Stimulated activated CD4-positive, alpha-beta T cell treated with anti-CD3 and anti-CD28 coated beads, TNF-alpha, amount 100 ng/mL, for 4 hours (primary cell): Measurements from ENCODE around the gene C1orf35.

Source experiments
- DNase-seq, 3 experiments: peaks; one replicate each; pipeline ENCODE4 v3.0.0-alpha.2; 2020; ENCODE audit warnings: low read depth in 3 of 3

C1orf35 gene

DNA sequence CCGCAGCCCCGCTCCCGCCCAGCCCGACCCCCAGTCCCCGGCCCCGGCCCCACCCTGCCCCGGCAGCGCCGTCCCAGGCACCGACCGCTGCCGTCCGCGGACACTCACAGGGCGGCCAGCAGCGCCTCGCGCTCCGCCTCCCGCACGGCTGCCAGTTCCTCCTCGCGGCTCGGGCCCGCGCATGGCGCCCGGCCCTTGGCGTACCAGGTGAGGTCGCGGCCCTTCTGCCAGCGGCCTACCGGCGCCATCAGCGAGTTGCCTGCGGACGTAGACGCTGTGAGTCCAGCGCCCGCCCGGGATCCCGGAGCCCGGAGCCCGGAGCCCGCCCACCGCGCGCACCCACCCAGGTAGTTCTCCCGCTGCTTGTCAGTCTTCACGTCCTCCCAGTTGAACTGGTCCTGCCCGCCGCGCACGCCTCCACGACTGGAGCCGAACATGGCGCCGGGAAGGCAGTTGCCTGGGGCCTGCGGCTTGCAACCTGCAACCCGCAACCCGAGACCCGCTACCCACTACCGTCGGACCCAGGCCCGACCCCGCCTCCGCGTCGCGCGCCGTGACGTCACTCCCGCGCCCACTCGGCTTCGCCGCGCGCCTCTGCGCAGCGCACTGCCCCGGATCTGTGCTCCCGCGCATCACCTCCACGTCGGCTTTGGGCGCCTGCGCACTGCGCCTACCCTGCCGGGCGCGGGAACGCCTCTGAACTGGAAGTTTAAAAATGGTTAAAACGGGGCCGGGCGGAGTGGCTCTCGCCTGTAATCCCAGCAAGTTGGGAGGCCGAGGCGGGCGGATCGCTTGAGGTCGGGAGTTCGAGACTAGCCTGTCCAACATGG, at the start of gene C1orf35:
Gene C1orf35 (minus strand): TSS at position 535 of the 830 bp plus-strand sequence. CDS start 98 bp downstream, at position 437.
- DNase-seq = peak; percentile 90 to 92 (median 91)

DNA sequence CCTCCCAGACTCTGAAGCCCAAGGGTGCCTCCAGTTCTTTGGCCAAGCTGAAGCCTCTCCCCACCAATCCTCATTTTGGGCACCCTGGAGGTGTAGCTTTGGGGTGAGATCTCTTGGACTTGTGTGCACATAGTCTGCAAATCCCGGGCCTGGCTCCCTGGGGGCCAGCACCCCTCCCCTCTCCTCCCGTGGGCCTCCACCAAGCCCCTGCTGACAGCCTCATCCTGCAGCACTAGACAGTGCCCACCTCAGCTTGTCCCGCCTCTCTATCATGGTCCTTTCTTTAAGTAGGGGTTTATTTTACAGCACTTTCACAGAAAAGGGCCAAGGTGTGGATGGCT, 49.8 kb upstream of the C1orf35 start:
- DNase-seq = no peak

DNA sequence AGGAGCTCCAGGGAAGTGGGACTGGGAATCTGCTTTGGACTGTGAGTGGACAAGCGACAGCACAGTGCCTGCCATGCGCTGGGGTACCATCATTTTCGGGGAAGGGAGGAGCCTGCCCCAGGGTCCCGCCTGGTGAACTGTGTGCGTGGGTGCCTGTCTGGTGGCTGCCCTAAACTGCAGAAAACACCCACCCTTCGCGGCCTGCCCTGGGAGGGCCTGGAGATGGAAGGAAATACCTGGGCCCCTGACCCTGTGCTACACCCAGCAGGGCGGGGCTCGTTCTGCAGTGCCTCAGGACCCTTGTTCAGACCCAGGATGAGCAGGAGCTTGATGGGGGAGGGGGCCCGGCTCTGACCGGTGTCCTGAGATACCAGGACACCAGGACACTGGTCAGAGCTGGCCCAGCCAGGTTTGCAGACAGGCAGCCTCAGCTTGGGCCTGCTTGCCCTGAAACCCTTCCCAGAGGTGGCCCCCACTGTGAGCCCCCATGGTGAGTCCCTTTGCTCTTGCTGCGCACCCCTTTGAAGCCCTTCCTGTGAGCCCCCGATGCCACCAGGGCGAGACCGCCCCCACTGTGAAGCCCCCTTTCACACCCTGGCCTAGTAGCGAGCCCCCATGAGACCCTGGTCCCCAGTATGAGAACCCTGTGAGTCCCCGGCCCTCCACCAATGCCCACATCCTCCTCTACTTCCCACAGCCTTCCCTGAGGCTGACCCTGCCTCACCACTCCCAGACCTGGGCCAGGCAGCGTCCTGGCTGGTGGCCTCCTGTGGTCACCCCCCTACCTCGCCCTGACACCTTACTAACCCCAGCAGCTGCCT, 49.2 kb upstream of the C1orf35 start:
- DNase-seq = no peak

DNA sequence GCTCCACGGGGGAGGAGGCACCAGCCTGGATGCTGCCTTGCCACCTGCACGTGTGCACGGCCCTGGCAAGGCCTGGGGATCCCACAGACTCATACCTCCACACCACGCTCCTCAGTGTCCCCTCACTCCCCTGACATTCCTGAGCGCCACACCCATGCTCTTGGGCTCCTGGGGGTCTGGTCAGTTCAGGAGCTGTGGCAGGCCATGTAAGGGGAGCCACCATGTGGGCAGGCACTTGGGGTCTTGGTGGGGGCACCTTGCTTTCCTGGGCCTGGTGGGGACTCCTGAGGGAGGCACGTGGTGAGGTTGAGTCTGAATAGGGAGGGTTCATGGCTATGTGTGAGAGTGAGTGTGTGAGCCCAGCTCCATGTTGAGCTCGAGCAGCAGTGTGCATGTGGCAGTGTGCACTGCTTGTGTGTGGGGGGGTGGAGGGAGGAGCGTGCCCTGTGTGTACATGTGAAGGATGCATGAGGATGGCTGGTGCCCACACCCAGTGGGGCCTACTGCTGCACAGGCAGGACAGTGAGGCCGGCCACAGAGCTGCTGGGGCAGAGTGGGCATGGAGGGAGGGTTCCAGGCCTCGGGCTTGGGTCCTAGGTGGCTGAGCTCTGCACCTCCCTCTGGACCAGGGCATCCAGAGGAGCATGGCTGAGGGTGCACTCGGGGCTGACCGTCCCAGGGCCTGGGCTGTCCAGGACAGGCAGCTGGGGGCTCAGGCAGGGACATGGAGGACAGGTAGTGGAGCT, 48.2 kb upstream of the C1orf35 start:
- DNase-seq = no peak

DNA sequence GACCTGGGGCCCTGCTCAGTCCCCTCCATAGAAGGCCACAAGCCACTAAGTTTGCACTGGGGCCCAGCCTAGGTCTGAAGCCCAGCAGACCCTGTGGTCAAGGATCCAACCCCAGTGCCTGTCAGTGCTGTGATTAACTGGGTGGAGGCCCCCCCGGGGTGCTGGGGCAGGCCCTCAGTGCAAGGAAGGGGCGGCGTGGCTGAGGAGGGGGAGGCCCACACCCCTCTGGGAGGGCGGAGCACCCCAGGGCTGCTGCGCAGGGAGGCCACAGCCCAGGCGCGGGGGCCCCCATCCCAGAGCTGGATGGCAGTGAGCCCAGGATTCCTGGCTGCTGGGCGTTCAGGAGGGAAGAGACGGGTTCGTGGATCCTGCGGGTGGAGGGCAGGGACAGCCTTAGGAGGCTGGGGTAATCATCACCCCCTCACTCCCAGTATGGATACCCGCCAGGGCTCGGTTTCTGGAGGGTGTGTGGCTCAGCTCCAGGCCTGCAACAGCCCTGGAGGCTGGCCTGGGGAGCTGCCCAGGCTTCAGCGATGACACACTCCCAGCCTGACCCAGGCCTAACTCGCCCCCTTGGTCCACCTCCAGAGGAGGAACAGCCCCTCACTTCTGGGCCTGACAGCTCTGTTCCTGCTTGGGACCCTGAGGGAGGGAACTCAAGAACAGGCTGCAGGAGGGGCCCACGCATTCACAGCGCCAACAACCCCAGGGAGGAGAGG, 47.5 kb upstream of the C1orf35 start:
- no peak for DNase-seq

DNA sequence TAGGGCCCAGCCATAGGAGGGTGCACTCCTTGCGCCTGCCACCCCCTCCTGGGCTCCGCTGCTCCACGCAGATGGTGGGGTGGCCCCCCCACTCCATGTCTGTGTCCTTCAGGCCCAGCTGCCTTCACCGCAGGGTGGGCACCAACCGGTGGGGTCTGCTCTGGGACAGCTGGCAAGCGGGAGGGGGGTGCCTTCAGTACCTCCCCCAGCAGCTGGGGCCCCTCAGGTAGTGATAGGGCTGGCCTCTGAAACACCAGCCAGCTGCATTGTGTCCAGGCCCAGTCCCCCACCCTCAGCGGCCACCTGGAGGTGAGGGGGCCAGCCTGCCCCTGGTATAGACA, 47.0 kb upstream of the C1orf35 start:
- DNase-seq = no peak

DNA sequence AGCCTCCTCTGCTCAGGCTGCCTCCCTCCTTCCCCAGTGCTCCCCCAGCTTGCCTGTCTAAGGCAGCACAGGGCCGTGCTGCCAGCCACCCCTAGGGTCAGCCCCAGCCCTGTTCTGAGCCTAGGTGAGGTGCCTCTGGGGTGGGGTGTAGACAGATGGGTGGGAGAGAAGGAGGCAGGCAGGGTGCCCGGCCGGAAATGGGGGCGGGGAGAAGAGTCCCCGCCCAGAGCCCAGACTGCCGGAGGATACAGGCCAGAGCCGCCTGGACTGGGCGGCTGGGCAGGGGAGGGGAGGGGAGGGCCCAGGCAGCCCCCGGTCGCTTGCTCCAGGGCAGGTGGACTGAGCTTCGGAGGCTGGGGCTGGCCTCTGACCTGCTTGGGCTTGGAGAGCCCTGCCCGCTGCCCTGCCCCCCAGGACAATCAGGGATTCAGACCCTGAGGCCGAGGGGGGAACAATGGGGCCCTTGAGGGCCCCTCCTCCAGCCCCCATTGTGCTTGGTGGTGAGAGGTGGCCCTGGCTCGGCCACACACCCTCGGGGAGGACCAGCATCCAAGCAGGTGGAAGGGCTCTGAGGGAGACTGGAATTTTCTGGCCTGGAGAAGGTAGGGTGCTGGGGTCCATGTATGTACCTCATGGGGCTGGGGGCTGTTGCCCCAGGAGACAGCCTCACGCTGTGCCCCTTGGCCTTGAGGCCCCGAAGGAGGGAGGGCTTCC, 46.4 kb upstream of the C1orf35 start, which contains the start of gene GJC2:
Gene GJC2 (plus strand): TSS at position 525 of the 714 bp plus-strand sequence. CDS start 7,829 bp downstream, outside the sequence.
- DNase-seq = no peak

DNA sequence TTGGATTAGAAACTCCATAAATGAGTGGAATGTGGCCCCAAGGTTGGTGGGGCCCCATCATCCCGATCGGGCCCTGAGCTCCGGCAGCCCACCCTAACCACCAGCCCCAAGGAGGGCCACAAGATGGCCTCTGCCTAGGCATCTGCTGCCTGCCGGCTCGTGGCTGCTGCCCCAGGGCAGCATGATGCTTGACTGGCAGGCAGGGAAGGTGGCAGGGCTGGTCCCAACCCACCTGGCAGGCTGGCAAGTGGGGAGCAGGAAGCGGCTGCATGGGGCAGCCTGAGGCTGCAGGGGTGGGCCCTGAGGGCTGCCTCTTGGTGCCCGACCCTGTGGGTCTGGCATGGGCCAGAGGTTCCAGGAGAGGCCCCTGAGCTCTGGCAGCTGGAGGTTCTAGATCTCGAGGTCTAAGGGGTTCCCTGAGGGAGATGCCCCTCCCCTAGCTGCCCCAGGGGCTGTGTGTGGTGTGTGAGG, 45.8 kb upstream of the C1orf35 start:
- DNase-seq = no peak

DNA sequence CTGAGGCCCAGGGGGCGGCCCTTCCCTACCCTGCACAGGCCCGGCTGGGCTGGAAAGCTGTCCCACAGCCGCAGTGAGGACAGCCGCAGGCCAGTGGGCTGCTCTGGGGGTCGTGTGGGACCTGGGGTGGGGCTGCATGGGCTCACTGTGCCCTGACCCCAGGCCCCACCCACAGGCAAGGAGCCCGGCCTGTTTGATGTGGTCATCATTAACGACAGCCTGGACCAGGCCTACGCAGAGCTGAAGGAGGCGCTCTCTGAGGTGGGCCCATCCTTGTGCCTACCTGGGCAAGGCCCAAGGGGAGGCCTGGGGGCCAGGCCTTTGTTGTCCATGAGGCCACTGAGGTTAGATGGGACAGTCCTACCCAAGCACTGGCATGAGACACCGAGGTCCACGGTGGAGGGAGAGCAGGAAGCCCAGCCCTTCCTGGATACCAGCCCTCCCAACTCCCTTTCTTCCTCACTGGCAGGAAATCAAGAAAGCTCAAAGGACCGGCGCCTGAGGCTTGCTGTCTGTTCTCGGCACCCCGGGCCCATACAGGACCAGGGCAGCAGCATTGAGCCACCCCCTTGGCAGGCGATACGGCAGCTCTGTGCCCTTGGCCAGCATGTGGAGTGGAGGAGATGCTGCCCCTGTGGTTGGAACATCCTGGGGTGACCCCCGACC, 45.2 kb upstream of the C1orf35 start:
- no peak for DNase-seq

DNA sequence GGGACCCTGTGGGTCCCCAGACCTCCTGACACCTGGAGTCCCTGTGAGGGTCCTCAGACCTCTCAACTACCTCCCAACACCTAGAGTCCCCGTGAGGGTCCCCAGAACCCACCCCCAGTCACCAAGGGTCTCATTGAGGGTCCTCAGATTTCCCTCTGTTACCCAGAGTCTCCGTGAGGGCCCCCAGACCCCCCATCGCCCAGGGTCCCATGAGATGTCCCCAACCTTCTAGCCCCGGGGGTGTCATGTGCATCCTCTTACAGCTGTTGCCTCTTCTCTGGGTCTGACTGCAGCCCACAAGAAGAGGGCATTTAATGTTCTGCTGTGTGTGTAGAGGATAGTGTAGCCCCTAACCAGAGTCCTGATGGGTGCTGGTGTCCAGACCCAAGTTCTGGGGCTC, 44.6 kb upstream of the C1orf35 start:
- DNase-seq = no peak

DNA sequence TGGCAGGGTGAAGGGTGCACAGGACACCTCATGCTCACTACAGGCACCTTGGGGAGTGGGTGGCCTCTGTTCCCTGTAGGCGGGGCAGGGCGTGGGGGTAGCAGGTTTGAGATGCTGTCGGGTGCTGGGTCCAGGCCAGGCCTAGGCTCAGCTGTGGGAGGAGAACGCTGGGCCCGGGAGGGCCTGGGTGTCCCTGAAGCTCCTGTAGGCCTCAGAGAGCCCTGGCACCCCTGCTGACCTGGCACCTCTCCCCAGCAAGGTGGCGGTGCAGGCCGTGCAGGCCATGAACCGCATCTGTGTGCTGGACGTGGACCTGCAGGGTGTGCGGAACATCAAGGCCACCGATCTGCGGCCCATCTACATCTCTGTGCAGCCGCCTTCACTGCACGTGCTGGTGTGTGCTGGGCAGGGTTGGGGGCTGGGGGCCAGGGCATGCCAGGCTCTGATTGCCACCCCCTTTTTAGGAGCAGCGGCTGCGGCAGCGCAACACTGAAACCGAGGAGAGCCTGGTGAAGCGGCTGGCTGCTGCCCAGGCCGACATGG, 44.1 kb upstream of the C1orf35 start:
- no peak for DNase-seq

DNA sequence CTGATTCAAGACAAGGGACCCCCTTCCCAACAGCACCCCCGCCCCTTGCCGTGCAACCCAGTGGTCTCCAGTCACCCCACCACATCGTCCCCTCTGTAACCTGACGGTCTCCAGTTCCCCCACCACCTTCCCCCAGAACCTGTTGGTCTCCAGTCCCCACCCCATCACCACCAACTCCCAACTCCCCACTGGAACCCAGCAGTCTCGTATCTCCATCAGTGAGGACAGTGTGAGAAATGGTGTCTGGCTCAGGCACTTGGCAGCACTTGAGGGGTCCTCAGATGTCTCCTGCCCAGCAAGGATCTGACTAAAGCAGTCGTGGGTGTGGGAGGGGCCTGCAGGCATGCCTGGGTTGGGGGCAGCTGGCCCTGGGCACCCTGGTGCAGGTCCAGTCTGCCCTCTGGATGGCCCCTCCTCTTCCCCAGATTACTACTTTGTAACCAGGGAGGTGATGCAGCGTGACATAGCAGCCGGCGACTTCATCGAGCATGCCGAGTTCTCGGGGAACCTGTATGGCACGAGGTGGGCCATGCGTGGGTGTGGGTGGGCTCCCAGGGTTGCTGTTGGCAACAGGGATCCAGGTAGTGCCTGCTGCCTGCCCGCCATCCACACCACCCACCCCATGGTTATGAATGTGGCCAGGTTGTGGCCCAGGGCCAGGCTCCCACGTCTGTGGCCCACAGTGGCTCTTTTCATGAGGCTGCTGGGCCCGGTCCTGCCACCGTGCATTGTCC, 43.5 kb upstream of the C1orf35 start:
- no peak for DNase-seq

DNA sequence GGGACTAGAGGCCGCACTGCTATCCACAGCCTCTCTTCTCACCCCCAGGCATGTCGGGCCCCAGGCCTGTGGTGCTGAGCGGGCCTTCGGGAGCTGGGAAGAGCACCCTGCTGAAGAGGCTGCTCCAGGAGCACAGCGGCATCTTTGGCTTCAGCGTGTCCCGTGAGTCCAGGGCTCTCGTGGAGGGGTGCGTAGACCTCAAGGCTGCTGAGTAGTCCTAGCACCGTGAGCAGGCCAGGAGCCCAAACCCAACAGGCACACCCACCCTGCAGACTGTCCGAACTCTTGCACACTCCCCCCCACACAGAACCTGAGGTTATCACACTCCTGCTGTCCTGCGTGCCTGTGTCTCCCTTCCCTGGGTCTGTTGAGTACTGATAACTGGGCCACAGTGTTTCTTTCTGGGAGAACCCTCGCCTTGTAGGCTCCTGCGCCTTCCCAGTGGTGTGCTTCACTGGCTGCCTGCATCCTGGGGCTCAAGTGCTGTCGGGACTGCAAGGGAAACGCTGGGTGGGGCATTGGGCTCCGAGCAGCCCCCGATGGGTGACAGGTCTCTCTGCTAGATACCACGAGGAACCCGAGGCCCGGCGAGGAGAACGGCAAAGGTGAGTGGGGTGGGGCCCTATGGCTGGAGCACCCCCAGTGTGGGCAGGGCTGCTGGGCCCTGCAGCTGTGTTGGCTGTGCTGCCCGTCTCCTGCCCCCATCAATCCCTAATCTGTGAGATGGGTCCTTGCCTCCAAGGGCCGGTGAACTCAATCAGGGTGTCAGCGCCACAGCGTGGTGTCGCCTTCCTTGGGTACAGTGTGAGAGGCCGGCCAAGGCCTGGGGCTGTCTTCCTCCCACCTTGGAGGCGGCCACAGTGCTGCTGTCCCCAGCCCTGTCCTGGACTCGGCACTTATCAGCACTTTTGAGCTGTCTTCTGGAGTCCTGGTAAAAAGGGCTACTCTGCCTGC, 42.6 kb upstream of the C1orf35 start:
- DNase-seq = no peak

DNA sequence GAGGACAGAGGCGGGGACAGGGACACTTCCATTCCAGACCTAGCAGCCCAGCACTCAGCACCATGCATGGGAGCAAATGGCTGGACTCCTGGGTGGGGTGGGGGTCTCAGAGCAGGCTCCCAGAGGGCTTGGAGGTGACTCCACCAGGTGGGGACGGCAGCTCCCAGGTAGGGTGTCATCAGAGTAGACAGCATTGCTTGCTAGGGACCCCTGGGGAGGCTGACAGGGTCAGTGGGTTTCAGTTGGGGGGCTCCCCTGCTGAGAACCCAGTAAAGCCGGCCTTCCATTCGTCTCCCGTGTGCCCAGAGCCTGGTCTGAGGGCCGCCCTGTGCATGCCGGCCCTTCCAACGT, 41.8 kb upstream of the C1orf35 start:
- no peak for DNase-seq

DNA sequence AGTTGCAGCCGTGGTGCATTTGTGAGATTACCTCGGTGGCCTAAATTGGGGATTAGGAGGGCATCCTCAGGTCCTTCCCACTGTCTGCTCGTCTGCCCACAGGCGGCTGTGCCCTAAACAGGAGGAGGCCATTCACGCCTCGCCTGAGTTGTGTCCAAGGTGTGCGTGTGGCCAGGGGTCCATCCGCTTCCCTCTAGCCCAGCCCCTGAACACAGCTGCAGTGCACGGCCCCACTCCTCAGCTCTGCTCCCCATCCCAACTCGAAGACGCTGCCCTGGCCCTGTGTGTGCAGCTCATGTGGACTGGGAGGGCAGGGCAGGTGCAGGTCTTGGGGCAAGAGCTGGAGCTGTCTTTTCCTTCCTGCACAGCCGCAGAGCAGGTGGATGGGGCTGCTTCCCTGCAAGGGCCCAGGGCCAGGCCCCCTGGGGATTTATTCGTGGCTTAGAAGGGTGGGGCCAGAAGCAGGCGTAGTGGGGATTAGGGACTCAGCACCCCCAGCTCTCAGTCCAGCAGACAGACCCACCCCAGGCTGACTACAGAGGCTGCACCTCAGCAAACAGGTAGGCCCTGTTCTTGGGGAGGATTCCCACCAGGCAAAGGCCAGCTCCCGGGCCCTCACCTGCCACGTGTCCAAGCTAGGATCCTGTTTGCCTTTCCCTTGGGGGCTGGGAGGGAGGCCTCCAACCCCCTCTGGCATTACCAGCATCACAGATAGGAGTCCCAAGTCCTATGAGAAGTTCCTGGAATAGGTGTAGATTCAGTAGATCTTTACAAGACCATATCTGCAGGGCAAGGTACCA, 41.3 kb upstream of the C1orf35 start:
- no peak for DNase-seq

DNA sequence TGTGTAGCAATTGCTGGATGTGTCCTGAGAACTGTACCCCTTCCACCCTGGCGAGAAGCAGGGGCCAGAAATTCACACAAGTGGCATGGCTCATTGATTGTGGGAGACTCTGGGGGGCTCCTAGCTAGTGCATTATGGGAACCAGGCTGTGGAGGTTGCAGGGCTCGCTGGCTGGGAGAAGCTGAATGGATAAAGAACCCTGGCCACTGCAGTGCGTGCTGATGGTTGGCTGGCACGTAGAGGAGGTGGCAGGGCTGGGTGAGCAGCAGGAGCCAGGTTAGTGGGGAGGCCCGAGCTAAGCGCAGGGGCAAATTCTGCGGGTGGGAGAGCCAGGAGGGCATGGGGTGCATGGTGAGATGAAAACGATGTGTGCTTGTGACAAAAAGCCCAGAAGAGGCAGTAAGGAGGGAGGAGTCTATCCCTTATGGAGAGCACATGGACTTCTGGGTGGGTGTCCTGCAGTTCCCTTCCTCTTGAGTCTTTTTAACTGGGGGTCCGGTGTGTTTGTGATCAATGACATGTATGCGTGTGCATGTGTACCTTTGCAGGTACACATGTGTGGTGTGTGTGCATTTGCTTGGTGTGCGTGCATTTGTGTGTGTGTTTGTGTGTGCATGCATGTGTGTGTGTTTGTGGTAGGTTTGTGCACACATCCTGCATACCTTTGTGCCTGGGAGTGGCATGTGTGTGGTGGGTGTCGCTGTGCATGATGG, 40.5 kb upstream of the C1orf35 start:
- no peak for DNase-seq

DNA sequence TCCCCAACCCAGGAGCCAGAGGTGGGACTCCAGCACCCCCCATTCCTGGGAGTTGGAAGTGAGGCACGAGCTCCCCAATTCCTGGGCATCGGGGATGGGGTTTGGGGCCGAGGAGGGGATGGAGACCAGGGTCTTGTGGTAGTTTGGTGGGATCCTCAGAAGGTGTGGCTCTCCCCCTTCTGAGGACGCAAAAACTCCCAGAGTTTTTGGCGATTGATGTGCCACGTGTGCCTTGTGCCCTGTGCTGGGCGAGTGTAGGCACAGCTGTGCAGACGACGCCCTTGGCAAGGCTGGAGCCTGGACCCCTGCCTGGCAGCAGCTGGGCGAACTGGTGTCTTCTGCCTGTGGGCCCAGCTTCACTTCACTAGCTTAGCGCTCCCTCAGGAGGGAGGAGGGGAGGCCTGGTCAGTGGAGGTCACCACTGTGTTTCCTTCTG, 39.6 kb upstream of the C1orf35 start:
- no peak for DNase-seq
